Subcutaneous adipose tissue (tissue), 4 donors: ENCODE results near the gene RGS6. TPM values are rescaled to one million over a fixed set of nuclear protein-coding genes. Genes with fewer than 3 reads are reported as not detected.

Experiments used
- CTCF ChIP-seq: fragments of 450-650 bp; IDR thresholded peaks from one replicate; pipeline ENCODE4 v1.5.1; 2016; ENCODE audit warnings: low read depth, mild to moderate bottlenecking, control low read depth, antibody characterized with exemption, moderate library complexity
- total RNA-seq, 4 donors: library from RNA; depleted of rRNA; stranded (reverse); fragments of >200 nt; gene quantifications; one replicate each; pipeline ENCODE4 v1.1.0, GENCODE V29; 2016

RGS6 gene
- total RNA-seq, 4 donors from 2014 or later: 4.4 to 32.0 (median 11.4) TPM

GRCh38 chr14:72518809-72519377 lies 586.7 kb downstream of the RGS6 start:
- no peak for TF ChIP-seq CTCF

GRCh38 chr14:72519543-72519942 lies 587.3 kb downstream of the RGS6 start:
- no peak for TF ChIP-seq CTCF

- TF ChIP-seq CTCF: no peak
Observed at GRCh38 chr14:72521045-72521444, 588.8 kb downstream of the RGS6 start.

DNA sequence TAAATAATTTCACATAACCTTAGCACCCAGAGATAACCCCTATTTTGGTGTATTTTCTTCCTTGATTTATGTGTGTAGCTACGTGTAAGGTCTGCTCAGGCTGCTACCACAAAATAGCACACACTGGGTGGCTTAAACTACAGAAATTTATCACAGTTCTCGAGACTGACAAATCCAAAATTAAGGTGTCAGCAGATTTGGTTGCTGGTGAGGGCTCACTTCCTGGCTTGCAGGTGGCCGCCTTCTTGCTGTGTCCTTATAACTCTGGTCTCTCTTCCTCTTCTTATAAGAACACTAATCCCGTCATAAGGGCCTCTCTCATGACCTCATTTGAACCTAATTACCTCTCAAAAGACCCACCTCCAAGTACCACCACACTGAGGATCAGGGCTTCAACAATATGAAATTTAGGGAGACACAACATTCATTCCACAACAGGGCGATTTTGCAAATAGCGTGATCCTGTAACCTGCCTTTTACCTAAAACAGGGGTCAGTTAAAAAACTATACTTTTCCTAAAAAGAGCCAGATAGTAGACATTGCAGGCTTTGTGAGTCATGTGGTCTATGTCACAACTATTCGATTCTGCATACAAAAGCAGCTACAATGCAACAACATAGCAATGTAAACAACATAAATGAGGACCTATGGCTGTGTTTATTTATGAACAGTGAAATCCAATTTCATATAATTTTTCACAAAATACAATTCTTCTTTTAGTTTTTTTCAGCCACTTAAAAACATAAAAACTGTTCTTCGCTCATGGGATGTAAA lies 589.9 kb downstream of the RGS6 start:
- no peak for TF ChIP-seq CTCF

DNA sequence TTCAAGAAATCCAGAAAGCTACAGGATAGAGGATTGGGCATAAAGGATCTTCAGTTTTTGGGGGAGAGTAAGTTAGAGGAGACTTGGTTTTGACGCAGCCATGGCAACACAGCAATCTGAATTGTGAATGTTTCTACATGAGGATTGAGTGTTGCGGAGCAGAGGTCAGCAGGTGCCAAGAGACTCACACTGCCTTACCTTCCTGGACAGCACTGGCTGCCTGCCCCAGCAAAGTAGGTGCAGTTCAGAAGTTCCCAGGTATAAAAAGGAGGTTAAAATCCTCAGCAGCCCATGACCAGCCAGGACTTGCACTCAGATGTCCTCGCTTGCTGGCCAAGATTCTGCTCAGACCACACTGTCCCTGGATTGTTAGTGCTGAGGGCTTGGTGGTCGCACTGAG lies 590.6 kb downstream of the RGS6 start:
- no peak for TF ChIP-seq CTCF

DNA sequence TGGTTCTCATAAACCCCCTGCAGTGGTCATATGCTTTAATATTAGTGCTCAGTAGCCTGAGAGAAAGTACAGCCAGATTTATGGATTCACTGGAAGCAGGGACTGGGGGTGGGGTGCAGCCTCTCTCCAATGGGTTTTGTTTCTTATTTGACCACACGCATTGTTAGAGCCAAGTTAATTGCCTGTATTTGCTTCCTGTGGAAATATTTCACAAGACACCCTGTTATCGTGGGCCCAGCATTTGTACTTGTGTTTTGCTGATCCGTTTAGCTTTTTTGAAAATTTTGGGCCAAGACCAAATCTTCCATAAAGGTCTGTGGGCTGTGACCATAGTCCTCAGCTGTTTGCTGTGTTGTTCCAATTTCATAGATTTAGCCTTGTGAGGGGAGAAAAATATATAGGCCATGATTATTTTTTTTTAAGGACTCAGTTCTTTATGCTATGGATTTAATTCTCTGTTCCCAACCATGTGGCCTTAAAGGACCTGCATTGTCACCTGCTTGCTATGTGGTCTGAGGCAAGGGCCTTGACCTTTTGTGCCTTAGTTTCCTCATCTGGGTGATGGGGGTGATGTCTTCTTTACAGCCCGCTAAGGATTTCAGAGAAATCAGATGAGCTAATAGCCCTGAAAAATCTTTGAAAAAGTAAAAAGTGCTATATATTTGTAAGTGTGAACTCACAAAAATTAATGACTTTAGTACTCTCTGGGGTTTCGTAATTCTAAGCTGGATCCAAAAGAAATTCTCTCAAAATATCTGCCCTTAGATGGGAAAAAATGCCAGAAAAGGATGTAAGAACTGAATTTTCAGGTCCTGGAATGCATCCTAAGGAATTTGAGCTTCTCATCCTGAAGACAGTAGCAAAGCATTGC lies 591.4 kb downstream of the RGS6 start:
- TF ChIP-seq CTCF: no peak

DNA sequence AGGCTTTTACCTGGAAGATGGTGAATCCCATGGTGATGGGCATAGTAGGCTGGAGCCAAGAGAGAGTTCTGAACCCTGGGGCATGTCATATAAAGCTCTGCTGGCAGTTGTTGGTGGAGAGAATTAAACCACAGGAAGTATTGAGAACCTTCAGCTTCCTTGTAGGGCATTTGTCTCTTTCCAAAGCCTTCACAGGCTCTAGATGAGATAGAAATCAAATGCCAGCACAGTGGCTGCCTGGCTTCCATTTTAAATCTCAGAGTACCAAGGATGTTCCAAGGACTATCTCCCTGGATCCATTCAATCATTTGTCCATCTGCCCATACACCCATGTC lies 592.0 kb downstream of the RGS6 start:
- no peak for TF ChIP-seq CTCF
